Activated naive CD8-positive, alpha-beta T cell treated with anti-CD3 and anti-CD28 coated beads, Interleukin-2, amount 10 ng/mL, durations not matched to agents 7 days and 5 days (primary cell): Measurements from ENCODE around the gene ROS1. TPM values are rescaled to one million over a fixed set of nuclear protein-coding genes. Genes with fewer than 3 reads are reported as not detected.
"Not testable (repeated sequence)": the region's sequence is repeated elsewhere in the genome, so short reads cannot be mapped to it uniquely, and the experiment has no call there.

Experiments used
- ATAC-seq: fragments of 150-1000 bp; cut with Tn5 transposase; one replicate; pipeline ENCODE4 v1.10.0; 2021; ENCODE audit warnings: low read depth, moderate library complexity
- POLR2A ChIA-PET: fragments of 350-600 bp; sonication (Branson Sonifier 250); formaldehyde crosslinking; loops from one replicate; lab custom pipeline; 2021; ENCODE audit warnings: antibody characterized with exemption; lab: Charles Lee
- DNase-seq: peaks from one replicate; pipeline ENCODE4 v3.0.0; 2021
- H3K27ac Mint-ChIP-seq: one replicate; pipeline ENCODE4 v1.8.0; 2022; ENCODE audit warnings: mild to moderate bottlenecking, mixed read lengths
- H3K27me3 Mint-ChIP-seq: one replicate; pipeline ENCODE4 v1.8.0; 2022; ENCODE audit warnings: mild to moderate bottlenecking, moderate library complexity, mixed read lengths
- H3K36me3 Mint-ChIP-seq: one replicate; pipeline ENCODE4 v1.8.0; 2021; ENCODE audit warnings: mild to moderate bottlenecking, mixed read lengths
- H3K4me1 Mint-ChIP-seq: one replicate; pipeline ENCODE4 v1.8.0; 2021; ENCODE audit warnings: mixed read lengths
- H3K4me3 Mint-ChIP-seq: one replicate; pipeline ENCODE4 v1.8.0; 2022; ENCODE audit warnings: mild to moderate bottlenecking, moderate library complexity, mixed read lengths
- H3K9me3 Mint-ChIP-seq: one replicate; pipeline ENCODE4 v1.8.0; 2021; ENCODE audit warnings: mixed read lengths
- total RNA-seq, 2 experiments: library from RNA; stranded (reverse); gene quantifications; one replicate each; pipeline ENCODE4 v1.2.3, GENCODE V29; 2021

ROS1 gene
- total RNA-seq: not detected

- Mint-ChIP-seq H3K4me1 (no peaks in the 10 kb centered on the region), H3K36me3 (no peaks in the 10 kb centered on the region), H3K9me3 (no peaks in the 10 kb centered on the region), H3K27me3 (peaks cover 54% of the 10 kb centered on the region), H3K27ac (no peak within 1 kb of the TSS), H3K4me3 (no peak within 1 kb of the TSS)
- POLR2A ChIA-PET: no interaction called here
- ATAC-seq (no peak), DNase-seq (no peak)
Observed at GRCh38 chr6:117425431-117426153, at the start of gene ROS1. Gene ROS1, minus strand, starts transcription at chr6:117425942. Its CDS starts 286 bp downstream, at chr6:117425656.

DNA sequence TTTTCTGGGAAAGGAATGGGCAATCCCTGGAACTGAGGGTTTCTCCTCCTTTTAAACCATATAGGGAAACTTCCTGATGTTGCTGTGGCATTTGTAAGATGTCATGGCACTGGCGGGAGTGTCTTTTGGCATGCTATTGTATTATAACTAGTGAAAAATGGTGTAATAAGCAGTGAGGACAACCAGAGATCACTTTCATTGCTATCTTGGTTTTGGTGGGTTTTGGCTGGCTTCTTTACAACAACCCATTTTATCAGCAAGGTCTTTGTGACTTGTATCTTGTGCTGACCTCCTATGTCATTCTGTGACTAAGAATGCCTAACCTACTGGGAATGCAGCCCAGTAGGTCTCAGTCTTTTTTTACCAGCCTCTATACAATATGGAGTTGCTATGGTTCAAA is 47.7 kb upstream of the ROS1 start:
- Mint-ChIP-seq H3K9me3 (no peaks in the 10 kb centered on the region), H3K27me3 (peaks cover 43% of the 10 kb centered on the region), H3K27ac (no peak overlapping the region), H3K4me3 (no peak overlapping the region), H3K4me1 (peaks cover 12% of the 10 kb centered on the region), H3K36me3 (no peaks in the 10 kb centered on the region)
- POLR2A ChIA-PET: no interaction called here
- DNase-seq: no peak
- ATAC-seq: no peak

DNA sequence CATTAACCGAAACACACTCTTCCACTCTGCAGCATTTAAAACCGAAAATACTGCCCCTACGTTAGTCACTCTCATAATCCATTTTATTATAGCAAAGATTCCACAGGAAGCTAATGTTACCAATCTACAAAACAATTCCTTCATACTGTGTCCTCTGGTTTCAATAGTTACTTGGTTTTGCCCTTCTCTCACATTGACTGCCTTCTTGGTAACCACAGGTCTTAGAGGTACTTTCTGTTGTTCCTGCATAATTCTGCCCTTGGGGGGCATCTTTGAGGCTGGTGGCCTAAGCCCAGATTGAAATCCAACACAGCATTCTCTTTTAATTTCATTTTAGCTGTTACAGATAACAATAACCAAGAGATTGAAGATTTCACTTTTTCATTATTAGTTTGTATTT is 46.9 kb upstream of the ROS1 start:
- DNase-seq (no peak), ATAC-seq (no peak)
- H3K4me3 Mint-ChIP-seq: no peak overlapping the region
- H3K36me3 Mint-ChIP-seq: no peaks in the 10 kb centered on the region
- POLR2A ChIA-PET: no interaction called here
- H3K27ac Mint-ChIP-seq: no peak overlapping the region
- peaks cover 12% of the 10 kb centered on the region for H3K4me1 Mint-ChIP-seq
- H3K27me3 Mint-ChIP-seq: peaks cover 39% of the 10 kb centered on the region
- H3K9me3 Mint-ChIP-seq: no peaks in the 10 kb centered on the region

- H3K4me3 Mint-ChIP-seq: peak overlapping the region; percentile 8
- no peak for DNase-seq
- no peak overlapping the region for H3K27ac Mint-ChIP-seq
- peaks cover 17% of the 10 kb centered on the region for H3K4me1 Mint-ChIP-seq
- POLR2A ChIA-PET: no interaction called here
- H3K36me3 Mint-ChIP-seq: no peaks in the 10 kb centered on the region
- no peak for ATAC-seq
- peaks cover 31% of the 10 kb centered on the region for H3K27me3 Mint-ChIP-seq
- no peaks in the 10 kb centered on the region for H3K9me3 Mint-ChIP-seq
Observed at GRCh38 chr6:117469791-117470190, 44.0 kb upstream of the ROS1 start.

- H3K36me3 Mint-ChIP-seq: no peaks in the 10 kb centered on the region
- H3K9me3 Mint-ChIP-seq: no peaks in the 10 kb centered on the region
- H3K27me3 Mint-ChIP-seq: peaks cover 31% of the 10 kb centered on the region
- peak; percentile 81 for ATAC-seq
- POLR2A ChIA-PET: no interaction called here
- peak overlapping the region; percentile 8 for H3K4me3 Mint-ChIP-seq
- DNase-seq: no peak
- peaks cover 18% of the 10 kb centered on the region for H3K4me1 Mint-ChIP-seq
- H3K27ac Mint-ChIP-seq: no peak overlapping the region
Observed at GRCh38 chr6:117469356-117469755, 43.6 kb upstream of the ROS1 start.

- Mint-ChIP-seq H3K4me1 (peaks cover 23% of the 10 kb centered on the region), H3K27me3 (peaks cover 25% of the 10 kb centered on the region)
- DNase-seq, H3K27ac Mint-ChIP-seq, ATAC-seq, H3K9me3 Mint-ChIP-seq, H3K36me3 Mint-ChIP-seq, H3K4me3 Mint-ChIP-seq, POLR2A ChIA-PET: not testable (repeated sequence)
Observed at GRCh38 chr6:117468527-117468926, 42.8 kb upstream of the ROS1 start.

GRCh38 chr6:117467876-117468275 is 42.1 kb upstream of the ROS1 start:
- no peaks in the 10 kb centered on the region for H3K36me3 Mint-ChIP-seq
- ATAC-seq: no peak
- H3K27ac Mint-ChIP-seq: no peak overlapping the region
- DNase-seq: no peak
- peaks cover 22% of the 10 kb centered on the region for H3K27me3 Mint-ChIP-seq
- POLR2A ChIA-PET: interaction anchor here (1.2 kb wide), 1 partner anchor 135 kb away, joined by 3 read pairs; the partner anchor contains the start of gene GOPC
- no peaks in the 10 kb centered on the region for H3K9me3 Mint-ChIP-seq
- peaks cover 24% of the 10 kb centered on the region for H3K4me1 Mint-ChIP-seq
- no peak overlapping the region for H3K4me3 Mint-ChIP-seq

GRCh38 chr6:117465691-117466090 is 39.9 kb upstream of the ROS1 start:
- Mint-ChIP-seq H3K27me3 (peaks cover 23% of the 10 kb centered on the region), H3K36me3 (no peaks in the 10 kb centered on the region), H3K27ac (no peak overlapping the region), H3K4me3 (no peak overlapping the region), H3K9me3 (no peaks in the 10 kb centered on the region), H3K4me1 (peaks cover 24% of the 10 kb centered on the region)
- ATAC-seq (peak; percentile 27), DNase-seq (no peak)
- POLR2A ChIA-PET: interaction anchor here (1.1 kb wide), 1 partner anchor 137 kb away, joined by 3 read pairs; the partner anchor contains the start of gene GOPC

DNA sequence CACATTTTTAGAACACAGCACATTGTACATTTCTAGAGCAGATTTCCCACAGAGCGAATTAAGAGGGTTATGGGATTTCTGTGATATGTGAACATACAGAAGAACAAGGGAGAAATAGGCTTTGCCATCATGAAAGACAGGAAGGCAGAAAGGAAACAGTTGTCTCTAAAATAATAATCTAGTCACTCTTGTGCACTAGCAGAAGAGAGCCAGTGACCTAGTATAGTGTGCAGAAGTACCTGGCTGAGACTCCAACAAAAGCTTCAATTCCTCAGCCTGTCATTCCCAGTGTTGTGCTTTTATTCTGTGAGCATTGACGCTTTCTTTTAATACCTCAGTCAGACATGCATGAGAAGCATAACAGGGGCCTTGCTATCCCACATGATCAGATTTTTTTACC is 39.0 kb upstream of the ROS1 start:
- POLR2A ChIA-PET: no interaction called here
- ATAC-seq (no peak), DNase-seq (no peak)
- no peak overlapping the region for H3K27ac Mint-ChIP-seq
- no peaks in the 10 kb centered on the region for H3K9me3 Mint-ChIP-seq
- peaks cover 23% of the 10 kb centered on the region for H3K27me3 Mint-ChIP-seq
- peaks cover 20% of the 10 kb centered on the region for H3K4me1 Mint-ChIP-seq
- no peaks in the 10 kb centered on the region for H3K36me3 Mint-ChIP-seq
- no peak overlapping the region for H3K4me3 Mint-ChIP-seq

GRCh38 chr6:117463762-117464665 is 38.3 kb upstream of the ROS1 start:
- peaks cover 14% of the 10 kb centered on the region for H3K4me1 Mint-ChIP-seq
- no peaks in the 10 kb centered on the region for H3K9me3 Mint-ChIP-seq
- H3K36me3 Mint-ChIP-seq: no peaks in the 10 kb centered on the region
- POLR2A ChIA-PET: no interaction called here
- peaks cover 23% of the 10 kb centered on the region for H3K27me3 Mint-ChIP-seq
- DNase-seq (no peak), ATAC-seq (peak; percentile 60)
- no peak overlapping the region for H3K4me3 Mint-ChIP-seq
- no peak overlapping the region for H3K27ac Mint-ChIP-seq

DNA sequence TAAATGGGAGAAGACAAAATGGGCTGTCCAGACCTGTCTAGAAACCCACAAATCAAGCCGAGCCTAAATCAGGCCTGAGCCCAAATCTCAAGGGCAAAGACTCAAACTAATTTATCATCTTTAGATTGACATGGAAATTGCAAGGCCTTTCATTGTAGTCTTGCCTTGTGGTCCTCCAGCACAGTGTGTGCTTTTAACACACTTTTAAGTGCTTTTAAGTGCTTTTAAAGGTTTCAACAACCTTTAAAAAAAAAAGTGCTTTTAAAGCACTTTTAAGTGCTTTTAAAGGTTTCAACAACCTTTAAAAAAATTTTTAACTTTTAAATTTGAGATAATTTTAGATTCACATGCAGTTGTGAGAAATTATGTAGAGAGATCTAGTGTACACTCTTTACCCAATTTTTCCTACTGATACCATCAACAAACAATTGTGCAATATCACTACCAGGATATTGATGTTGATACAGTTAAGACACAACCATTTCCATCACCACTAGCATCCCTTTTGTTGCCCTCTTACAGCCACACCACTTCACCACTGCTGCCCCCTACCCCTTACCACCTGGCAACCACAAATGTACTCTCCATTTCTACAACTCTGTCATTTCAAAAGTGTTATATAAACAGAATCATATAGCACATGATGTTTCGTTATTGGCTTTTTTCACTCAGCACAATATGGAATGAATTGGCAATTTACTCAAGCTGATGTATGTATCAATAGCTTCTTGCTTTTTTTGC is 33.6 kb upstream of the ROS1 start:
- POLR2A ChIA-PET: no interaction called here
- Mint-ChIP-seq H3K27me3 (peaks cover 16% of the 10 kb centered on the region), H3K36me3 (no peaks in the 10 kb centered on the region)

DNA sequence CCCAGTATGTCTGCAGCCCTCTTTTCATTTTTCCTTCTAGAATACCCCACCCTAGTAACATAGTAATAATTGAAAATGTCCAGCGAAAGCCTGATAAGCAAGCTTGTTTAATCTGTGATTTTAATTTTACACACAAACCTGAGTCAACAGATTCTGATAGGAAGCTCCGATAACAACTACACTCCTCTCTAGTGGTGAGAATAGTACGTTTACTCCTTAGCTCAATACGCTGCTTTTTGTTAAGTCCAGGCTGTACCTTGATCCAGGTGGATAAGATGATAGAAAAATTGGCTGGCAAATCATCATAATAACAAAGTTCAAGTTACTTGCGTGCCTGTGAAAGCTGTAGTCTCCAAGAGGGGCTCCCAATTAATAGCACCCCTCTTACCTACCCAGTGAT is 31.3 kb upstream of the ROS1 start:
- Mint-ChIP-seq H3K9me3 (no peaks in the 10 kb centered on the region), H3K36me3 (no peaks in the 10 kb centered on the region), H3K27me3 (peaks cover 12% of the 10 kb centered on the region), H3K27ac (no peak overlapping the region), H3K4me3 (no peak overlapping the region), H3K4me1 (no peaks in the 10 kb centered on the region)
- no peak for DNase-seq
- POLR2A ChIA-PET: interaction anchor here (0.6 kb wide), 1 partner anchor 10 kb away, joined by 3 read pairs; no protein-coding TSS in a partner anchor
- ATAC-seq: no peak

More for the DNA sequence above, 33.6 kb upstream of the ROS1 start:
- Mint-ChIP-seq H3K27ac (no peak overlapping the region), H3K4me3 (no peak overlapping the region), H3K4me1 (peaks cover 6% of the 10 kb centered on the region), H3K9me3 (no peaks in the 10 kb centered on the region)
- ATAC-seq: no peak
- DNase-seq: no peak

GRCh38 chr6:117456250-117456649 is 30.5 kb upstream of the ROS1 start:
- no peak for ATAC-seq
- DNase-seq: no peak
- POLR2A ChIA-PET: no interaction called here
- H3K9me3 Mint-ChIP-seq: no peaks in the 10 kb centered on the region
- peaks cover 12% of the 10 kb centered on the region for H3K27me3 Mint-ChIP-seq
- H3K36me3 Mint-ChIP-seq: no peaks in the 10 kb centered on the region
- no peak overlapping the region for H3K4me3 Mint-ChIP-seq
- no peak overlapping the region for H3K27ac Mint-ChIP-seq
- no peaks in the 10 kb centered on the region for H3K4me1 Mint-ChIP-seq
